Non-pigmented ciliary epithelial cell (primary cell): ENCODE measurements around the gene KRTAP5-7.

Experiments
- DNase-seq: peaks from one replicate; pipeline ENCODE4 v3.0.0-alpha.2; 2010; ENCODE audit warnings: low read depth

Gene KRTAP5-7

DNA sequence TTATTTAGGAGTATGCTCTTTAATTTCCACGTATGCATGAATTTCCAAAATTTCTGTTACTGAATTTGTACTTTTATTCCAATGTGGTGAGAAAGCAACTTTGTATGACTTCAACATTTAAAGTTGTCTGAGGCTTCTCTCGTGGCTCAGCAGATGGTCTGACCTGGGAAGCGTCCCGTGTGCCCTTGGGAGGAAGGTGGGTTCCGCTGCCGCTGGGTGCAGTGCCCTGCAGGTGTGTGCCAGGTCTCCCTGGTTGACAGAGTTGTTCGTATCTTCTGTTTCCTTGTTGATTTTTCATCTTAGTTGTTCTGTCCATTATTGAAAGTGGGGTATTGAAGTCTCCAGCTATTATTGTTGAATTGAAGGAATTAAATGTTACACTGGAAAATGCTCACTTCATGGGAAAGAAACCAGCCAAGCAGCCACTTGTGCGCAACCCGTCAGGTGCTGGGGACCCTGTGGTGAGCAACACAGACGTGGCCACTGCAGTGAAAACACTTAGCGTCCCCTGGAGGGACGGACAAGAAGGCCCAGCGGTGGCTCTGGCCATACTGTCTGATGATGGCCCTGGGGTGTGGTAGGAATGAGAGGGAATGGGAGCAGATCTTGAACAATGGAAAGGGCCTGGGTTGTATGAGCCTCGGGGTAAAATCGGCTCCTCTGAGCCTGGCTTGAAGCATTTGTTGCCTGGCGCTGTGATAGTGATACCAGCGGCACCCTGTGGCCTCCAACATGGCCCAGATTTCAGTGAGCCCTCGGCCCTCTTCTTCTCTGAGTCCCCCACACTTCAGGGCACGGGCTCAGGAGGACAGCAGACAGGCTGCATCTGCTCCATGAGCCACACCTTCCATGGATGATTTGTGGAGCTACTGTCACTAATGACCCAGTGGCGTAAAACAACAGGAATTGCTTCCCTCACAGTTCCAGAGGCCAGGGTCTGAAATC lies 31.5 kb upstream of the KRTAP5-7 start:
- no peak for DNase-seq

DNA sequence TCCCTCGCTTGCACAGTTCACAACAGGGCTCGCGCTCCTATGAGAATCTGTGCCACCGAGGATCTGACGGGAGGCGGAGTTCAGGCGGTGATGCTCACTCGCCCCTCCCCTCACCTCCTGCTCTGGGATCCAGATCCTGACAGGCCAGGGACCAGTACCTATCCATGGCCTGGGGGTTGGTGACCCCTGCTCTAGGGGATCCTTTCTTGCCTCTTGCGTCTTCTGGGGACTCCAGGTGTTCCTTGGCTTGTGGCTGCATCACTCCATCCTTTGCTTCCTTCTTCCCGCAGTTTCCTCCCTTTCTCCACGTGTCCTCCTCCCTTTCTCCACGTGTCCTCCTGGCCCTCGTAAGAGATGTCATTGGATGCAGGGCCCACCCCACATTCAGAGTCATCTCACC lies 30.6 kb upstream of the KRTAP5-7 start:
- DNase-seq, result no peak

DNA sequence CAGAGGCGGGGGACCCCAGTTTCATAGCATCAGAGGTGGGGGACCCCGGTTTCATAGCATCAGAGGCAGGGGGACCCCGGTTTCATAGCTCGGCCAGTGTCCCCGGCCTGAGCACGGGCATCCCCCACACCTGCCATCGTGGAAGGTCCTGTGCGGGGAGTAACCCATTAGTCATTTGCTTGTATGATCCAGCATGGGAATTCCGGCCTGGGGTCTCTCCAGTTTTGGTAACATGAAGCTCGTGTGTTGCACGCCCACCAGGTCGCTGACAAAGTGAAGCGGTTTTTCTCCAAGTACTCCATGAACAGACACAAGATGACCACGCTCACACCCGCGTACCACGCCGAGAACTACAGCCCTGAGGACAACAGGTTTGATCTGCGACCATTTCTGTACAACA lies 29.0 kb upstream of the KRTAP5-7 start:
- no peak for DNase-seq

DNA sequence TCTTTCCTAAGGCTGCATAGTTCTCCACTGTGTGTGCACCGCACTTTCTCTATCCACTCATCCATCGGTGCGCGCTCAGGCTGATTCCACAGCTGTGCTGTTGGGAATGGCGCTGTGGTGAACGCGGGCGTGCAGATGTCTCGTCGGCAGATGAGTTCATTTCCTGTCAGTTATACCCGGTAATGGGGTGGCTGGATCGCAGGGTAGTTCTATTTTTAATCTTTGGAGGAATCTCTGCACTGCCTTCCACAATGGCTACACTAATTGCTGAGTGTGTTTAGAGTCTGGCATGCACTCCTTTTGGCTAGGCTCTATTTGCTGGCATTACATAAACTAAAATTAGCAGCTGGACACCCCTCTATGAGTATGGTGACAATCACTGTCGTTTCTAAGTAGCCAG lies 27.9 kb upstream of the KRTAP5-7 start:
- DNase-seq, result no peak

DNA sequence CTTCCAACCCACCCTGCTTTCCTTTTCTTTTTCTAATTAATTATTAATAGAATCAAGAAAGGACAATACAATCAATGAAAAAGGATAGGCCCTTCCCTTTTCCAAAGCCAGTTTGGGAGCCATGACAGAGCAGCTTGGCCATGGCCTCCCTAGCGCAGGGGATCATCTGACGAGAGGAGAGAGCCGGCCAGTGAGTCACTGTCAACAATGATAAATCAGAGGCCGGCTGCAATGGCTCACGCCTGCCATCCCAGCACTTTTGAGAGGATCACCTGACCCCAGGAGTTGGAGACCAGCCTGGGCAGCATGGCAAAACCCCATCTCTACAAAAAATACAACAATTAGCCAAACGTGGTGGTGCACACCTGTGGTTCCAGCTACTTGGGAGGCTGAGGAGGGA lies 27.5 kb upstream of the KRTAP5-7 start:
- no peak for DNase-seq

DNA sequence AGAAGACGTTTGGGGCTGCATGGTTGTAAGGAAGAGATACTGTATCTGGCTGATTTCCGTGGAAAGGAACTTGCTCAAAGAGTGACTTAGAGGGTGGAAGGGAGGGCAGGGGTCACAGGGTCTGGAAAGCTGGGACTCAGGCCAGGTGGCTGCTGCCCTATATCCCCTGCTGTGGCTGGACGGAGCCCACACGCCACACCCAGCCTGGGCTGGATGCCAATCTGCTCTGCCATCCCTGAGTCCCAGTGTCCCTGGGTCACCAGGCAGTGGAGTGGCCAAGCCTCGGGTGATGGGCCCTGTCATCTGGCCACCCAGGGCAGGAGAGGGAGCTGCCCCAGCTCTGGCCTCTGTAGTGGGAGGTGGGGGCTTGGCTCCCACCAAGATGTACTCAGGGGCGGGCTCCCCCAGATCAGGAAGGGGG lies 26.5 kb upstream of the KRTAP5-7 start:
- DNase-seq, result no peak

DNA sequence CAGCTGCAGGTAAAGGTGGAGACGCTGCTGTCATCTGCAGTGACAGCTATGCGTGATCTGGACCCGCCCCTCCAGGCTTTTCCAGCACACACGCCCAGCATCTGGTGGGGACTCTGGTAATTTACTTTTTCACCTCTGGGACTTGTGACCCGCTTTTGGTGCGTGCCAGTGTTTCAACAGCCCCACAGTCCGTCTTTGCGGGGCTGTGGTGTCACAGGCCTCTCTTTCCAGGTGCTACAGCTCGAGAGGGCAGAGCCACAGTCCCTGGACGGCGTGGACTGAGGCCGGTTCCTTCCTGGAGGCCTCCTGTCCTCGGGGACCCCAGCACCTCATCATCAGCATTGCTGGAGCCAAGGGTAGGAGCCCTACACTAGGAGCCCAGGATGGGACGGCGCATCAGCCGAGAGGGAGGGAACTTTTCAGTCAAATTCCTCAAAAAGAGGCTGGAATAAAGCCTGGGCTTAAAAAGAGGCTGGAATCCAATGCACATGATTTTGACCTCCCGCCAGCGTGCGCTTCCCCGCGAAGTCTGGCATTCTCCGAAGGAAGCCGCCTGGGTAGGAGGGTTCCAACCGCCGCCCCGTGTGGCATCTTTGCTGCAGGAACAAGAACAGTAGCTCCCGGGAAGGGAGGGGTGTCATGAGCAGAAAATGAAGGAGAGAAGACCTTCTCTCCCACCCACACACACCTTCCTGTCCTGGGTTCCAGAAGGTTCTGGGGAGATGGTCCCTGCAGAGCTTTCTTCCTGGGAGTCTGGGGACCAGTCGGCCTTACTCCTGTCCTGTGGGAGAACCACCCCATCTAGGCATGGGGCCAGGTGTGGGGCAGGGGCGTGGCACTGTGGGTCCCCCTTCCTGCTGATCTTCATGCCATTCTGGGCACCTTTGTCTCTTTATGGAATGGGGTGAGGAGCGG lies 25.7 kb upstream of the KRTAP5-7 start:
- DNase-seq, result no peak

DNA sequence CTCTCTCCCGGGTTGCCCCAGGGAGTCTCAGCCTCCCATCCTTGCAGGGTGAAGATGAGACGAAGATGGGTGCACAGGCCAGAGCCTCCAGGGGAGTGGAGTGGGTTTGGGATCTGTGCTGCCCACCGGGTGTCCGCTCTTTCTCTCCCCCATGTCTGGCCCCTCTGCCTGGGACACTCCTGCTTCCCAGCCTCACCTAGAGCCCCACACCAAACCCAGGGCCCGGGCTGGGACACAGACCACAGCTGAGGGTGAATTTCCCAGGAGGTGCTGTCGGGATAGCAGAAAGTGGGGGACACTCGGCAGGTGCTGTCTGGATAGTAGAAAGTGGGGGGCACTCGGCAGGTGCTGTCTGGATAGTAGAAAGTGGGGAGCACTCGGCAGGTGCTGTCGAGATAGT lies 25.0 kb upstream of the KRTAP5-7 start:
- DNase-seq, result no peak

DNA sequence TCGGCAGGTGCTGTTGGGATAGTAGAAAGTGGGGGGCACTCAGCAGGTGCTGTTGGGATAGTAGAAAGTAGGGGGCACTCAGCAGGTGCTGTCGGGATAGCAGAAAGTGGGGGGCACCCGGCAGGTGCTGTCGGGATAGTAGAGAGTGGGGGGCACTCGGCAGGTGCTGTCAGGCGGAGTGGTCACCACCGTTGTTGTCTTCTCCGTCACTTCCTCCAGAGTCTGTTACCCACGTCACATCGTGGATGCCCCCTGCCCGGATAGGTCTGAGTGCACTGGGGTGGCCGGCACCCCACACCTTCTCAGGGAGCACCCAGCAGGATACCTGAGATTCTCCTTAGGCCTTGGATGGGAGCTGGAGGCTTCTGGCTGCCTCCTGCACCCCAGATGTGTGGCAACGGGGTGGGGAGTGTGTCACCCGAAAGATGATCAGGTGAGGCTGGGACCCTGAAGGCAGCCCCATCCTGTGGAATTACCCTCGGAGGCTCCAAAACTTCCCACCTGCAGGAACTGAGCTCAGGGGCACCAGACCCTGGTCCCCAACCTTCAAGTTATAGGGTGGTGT lies 24.1 kb upstream of the KRTAP5-7 start:
- DNase-seq, result no peak

DNA sequence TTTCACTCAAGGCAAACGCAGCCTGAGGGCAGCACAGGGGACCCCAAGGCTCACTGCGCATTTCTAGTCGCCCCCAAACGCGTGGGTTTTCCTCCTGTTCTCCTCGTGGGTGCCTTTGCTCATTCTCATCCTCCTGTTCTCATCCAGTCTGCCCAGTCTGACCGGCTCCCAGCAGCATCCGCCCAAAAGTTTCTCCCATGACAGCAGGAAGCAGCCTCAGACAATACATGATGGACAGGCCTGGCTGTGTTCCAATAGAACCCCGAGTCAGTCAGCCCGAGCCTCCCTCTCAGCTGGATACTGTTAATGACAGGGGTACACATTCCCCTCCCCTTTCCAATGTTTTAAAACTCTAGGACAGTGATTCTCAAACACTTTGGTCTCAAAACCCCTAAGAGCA lies 22.5 kb upstream of the KRTAP5-7 start:
- DNase-seq, result no peak

DNA sequence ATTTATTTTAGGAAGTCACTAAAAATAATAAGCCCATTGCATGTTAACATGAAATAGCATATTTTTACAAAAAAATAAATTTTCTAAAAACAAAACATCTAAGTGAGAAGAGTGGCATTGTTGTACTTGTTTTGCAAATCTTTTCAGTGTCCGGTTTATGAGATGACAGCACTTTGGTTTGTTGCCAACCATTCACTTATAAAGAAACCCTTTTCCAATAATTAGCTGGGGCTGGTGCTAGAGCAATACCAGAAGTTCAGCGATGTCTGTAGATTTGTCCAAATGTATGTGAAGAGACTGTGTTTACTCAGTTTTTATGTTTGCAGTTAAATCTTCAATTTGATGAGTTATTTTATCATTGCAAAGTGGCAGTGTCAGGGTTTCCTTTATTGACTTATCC lies 22.1 kb upstream of the KRTAP5-7 start:
- DNase-seq, result no peak

DNA sequence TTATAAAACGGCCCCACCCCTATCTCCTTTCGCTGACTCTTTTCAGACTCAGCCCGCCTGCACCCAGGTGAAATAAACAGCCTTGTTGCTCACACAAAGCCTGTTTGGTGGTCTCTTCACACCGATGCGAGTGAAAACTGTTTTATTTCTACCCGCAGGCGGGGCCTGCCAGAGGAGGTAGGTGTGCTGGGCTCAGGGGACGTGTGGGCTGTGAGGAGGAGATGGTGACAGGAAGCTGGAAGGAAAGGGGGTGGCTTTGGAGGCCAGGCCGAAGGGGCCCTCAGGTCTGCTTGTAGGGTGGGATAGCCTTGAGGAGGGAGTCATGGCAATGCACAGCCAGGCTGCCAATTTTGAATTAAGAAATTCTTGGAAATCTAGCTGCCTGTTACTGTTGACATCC lies 21.3 kb upstream of the KRTAP5-7 start:
- DNase-seq, result no peak

DNA sequence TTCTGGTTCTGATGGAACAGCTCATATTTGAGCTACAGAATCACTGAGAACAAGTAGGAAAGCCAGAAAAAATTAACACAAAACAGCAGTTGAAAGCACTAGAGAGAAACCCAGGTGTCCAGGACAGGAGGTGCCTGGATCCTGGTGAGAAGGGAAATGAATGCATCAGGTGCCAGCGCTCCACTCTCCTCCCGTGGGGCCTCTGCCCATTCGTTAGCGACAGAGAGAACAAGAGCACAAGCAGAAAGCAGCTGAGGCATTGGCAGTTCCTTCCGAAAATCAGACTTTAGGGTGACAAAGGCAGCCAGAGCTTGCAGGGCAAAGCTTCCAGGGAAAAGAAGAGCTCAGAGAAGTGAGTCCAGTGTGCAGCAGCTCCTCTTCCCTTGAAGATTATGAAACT lies 20.0 kb upstream of the KRTAP5-7 start:
- no peak for DNase-seq

DNA sequence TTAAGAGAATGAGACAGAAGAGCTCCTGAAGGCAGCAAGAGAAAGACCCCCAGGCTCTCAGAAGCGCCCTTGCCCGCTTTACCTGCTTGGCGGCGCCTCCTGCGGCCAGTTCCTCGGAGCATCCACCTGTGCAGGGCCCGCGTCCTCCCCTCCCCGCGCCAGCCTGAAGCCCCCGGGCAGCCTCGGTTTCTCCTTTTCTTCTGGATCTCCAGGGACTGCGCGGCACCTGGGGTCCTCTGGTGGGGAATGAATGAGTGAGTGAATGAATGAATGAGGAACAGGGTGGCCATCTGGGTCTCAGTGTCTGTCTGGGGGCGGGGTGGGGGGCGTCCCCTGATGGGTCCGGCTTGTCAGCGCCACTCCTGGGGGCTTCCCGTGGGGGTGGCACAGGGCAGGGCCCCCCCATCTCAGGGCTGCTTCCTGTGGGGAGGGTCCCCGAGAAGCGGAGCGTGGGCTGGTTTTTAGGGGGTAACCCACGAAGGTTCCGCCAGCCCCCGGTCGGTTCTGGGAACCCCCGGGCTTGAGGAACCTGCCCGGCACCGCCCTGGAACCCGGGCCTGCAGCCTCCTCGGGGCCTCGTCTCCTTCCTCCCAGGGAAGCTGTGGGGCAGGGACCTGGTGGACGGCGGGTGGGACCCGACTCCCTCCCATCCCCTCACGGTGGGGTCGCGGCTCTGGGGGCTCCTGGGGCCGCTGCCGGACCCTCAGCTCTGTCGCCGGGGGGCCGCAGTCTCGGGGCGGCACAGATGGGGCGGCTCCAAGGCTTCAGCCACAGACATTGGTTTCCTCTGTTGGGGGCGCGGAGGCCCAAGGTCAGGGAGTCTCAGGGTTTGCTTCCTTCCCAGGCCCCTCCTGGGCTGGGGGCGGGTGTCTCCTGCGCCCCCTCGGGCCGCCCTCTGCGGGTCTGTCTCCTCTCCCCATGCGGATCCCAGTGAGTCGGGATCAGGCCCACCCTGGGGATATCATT lies 8.3 kb upstream of the KRTAP5-7 start:
- DNase-seq, result no peak

DNA sequence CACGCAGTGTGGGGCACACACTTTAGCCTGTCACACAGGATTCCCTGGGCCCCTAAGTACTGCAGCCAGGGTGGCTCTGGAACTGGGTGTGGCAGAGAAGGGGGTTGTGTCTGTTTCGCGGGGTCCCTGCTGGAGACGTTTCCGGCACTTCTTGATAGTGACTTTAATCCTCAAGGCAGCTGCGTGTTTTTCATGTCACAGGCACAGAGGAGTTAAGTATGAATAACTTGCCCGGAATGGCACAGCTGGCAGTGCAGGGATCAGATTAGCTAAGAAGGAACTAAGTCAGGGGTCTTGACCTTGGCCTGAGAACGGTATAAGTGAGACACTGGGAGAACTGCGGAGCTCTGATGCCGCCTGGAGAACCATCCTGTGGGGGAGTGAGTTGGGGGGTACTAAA lies 7.5 kb upstream of the KRTAP5-7 start:
- DNase-seq, result no peak

DNA sequence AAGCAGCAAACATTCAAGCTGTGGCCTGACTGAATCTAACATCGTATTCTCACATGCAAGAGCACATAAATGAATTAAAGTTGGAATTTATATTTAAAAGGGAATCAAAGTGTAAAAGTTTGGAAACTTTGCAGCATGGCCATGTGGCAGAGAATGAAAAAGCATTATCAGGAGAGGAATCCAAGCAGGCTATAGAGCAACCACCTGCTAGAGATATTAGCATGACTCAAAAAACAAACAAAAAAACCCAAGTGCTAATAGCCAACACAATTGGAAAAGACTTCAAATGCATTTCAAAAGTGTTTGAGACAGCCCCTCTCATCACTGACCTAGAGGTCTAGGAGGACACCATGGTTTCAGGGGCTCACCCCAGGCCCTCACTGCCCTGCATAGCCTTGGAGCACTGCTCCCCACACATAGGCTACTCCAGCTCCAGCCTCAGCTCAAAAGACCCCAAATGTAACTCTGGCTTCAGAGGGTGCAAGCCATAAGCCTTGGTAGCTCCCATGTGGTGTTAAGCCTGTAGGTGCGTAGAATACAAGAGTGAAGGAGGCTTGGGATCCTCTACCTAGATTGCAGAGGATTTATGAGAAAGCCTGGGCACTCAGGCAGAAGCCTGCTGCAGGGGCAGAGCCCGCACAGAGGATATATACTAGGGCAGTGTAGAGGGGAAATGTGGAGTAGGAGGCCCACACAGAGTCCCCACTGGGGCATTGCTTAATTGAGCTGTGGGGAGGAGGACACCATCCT lies 1.7 kb upstream of the KRTAP5-7 start:
- DNase-seq, result no peak

DNA sequence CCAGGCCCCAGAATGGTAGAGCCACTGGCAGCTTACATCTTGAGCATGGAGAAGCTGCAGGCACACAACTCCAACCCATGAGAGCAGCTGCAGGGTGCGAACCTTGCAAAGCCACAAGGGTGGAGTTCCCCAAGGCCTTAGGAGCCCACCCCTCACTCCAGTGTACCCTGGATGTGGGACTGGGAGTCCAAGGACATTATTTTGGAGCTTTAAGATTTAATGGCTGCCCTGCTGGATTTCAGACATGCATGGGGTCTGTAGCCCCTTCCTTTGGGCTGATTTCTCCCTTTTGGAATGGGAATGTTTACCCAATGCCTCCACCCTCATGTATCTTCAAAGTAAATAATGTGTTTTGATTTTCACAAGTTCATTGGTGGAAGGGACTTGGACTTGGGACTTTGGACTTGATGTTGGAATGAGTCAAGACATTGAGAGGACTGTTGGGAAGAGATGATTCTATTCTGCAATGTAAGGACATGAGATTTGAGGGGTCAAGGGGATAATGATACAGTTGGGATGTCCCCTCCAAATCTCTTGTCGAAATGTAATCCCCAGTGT lies 1.1 kb upstream of the KRTAP5-7 start:
- no peak for DNase-seq

DNA sequence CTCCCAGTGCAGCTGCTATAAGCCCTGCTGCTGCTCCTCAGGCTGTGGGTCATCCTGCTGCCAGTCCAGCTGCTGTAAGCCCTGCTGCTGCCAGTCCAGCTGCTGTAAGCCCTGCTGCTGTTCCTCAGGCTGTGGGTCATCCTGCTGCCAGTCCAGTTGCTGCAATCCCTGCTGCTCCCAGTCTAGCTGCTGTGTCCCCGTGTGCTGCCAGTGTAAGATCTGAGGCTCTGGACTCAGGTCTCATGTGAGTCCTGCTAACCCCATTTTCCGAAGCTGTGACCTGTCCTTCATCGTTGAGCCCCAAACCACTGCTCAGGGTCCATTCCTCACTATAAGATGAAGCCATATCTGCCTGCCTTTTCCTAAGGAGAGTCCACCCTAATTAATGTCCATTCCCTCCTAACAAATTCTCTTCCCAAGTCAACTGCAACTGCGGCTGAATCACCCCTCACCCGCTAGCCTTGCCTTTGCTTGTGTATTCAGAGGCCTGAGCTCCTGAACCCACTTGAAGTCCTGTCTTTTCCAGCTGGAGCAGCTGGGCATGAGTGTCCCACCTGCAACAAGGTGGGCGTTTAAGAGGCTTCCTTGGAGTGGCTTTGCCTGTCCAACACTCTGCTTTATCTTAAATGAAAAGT lies 626 bp downstream of the KRTAP5-7 start:
- DNase-seq, result no peak

DNA sequence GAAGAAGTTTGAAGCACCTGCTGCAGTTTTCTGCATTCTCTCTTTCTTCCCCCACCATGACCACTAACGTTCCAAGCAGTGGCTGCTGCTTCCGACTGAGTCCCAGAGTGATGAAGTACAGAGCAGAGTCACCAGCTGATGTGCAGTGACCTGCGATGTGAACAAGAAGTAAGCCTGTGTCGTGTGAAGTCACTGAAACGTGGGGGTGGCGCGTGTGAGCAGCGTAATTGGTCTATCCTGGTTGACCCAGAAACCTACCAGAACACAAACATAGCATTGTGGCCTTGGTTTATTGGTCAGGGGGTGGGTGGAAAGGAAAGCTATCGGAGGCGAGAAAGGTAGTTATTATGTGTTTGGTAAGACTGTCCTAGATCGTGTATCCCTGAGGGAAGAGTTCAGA lies 3.5 kb downstream of the KRTAP5-7 start:
- DNase-seq, result no peak

DNA sequence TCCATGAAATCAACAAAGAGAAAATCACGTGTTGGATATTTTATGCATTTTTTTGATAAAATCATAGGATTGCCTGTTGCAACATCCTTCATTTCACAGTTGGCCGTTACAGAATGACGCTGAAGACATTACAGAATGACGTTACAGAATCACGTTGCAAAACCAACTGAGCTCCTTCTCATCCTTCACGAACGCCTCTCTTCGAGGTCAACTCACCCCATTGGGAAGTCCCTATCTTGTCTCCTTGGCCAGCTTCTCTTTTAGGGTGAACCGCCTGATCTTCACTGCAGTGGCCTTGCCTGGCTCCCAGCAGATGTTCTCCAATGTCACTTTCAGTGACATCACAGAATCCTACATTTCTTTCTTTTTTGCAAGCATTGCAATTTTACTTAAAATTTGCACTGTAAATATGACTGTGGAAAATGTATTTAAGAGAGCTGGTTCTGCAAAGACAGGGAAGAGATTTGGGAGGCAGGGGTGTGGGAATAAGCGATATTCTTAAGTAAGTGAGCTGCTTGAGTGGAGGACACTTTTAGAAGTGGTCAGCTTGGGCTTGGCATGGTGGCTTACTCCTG lies 5.1 kb downstream of the KRTAP5-7 start:
- DNase-seq, result no peak
